GM18498 (cell line): ENCODE results near the gene DNM3.

Experiments used
- ATAC-seq: cut with Tn5 transposase; IDR thresholded peaks from one replicate; pipeline ENCODE4 v1.9.1; 2021; ENCODE audit warnings: mild to moderate bottlenecking, moderate library complexity; ENCODE audit not compliant: unreplicated experiment

The DNM3 gene

GRCh38 chr1:172382406-172382805 is 541.1 kb downstream of the DNM3 start:
- no peak for ATAC-seq

- ATAC-seq: no peak
Observed at GRCh38 chr1:172382990-172383389, 541.7 kb downstream of the DNM3 start.

- no peak for ATAC-seq
Observed at GRCh38 chr1:172383536-172383935, 542.2 kb downstream of the DNM3 start.

- no peak for ATAC-seq
Observed at GRCh38 chr1:172384656-172385055, 543.4 kb downstream of the DNM3 start.

- no peak for ATAC-seq
Observed at GRCh38 chr1:172386046-172386445, 544.7 kb downstream of the DNM3 start.

GRCh38 chr1:172388490-172388889 is 547.2 kb downstream of the DNM3 start:
- no peak for ATAC-seq

- peak; percentile 15 for ATAC-seq
Observed at GRCh38 chr1:172390301-172390682, 549.0 kb downstream of the DNM3 start.

GRCh38 chr1:172390683-172391551 is 549.6 kb downstream of the DNM3 start:
- ATAC-seq: peak; percentile 60

- ATAC-seq: no peak
Observed at GRCh38 chr1:172391976-172392375, 550.7 kb downstream of the DNM3 start.

GRCh38 chr1:172393354-172393753 is 552.1 kb downstream of the DNM3 start:
- no peak for ATAC-seq

GRCh38 chr1:172394141-172394751 is 552.9 kb downstream of the DNM3 start:
- ATAC-seq: peak; percentile 84

GRCh38 chr1:172394811-172395210 is 553.5 kb downstream of the DNM3 start:
- ATAC-seq: no peak

- ATAC-seq: no peak
Observed at GRCh38 chr1:172395576-172395975, 554.3 kb downstream of the DNM3 start.

GRCh38 chr1:172397221-172397620 is 555.9 kb downstream of the DNM3 start:
- no peak for ATAC-seq

GRCh38 chr1:172397633-172398032 is 556.3 kb downstream of the DNM3 start:
- ATAC-seq: no peak

GRCh38 chr1:172398193-172398592 is 556.9 kb downstream of the DNM3 start:
- no peak for ATAC-seq

GRCh38 chr1:172398970-172399755 is 557.9 kb downstream of the DNM3 start:
- no peak for ATAC-seq

GRCh38 chr1:172399756-172400721 is 558.7 kb downstream of the DNM3 start:
- ATAC-seq: no peak

GRCh38 chr1:172400722-172401105 is 559.4 kb downstream of the DNM3 start:
- ATAC-seq: no peak

GRCh38 chr1:172401477-172401876 is 560.2 kb downstream of the DNM3 start:
- no peak for ATAC-seq
